ENCODE data around the gene UBE2J2.

The UBE2J2 gene

DNA sequence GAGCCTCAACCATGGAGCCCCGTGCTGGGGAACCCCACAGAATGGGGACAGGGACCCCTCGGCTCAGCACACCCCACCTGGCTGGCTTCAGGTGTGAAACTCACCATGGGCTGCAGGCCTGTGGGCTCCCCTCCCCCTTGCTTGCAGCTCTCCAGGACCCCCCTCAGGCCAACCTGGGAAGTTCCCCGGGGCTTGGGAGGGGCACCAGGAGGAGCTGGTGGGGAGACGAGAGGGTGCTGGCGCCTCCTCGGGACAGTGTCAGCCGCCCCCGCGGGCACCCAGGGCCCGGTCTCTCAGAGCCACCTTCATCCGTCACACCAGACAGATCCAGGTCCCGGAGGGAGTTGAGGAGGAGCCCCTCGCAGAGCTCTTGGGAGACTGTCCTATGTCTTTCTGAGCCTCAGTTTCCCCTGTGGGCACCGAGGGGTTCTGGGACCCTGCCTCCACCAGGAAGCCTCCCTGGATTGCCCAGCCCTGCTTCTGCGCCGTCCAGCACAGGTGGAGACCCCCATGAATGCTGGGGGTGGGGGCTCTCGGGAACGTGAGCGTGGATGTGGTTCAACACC is 66.6 kb downstream of the UBE2J2 start:
- Histone ChIP-seq H3K36me3 (no peaks in the 10 kb centered on the region), H3K4me1 (no peaks in the 10 kb centered on the region), H3K4me3 (ENCODE audit: low read depth, low read length) (no peak overlapping the region)

DNA sequence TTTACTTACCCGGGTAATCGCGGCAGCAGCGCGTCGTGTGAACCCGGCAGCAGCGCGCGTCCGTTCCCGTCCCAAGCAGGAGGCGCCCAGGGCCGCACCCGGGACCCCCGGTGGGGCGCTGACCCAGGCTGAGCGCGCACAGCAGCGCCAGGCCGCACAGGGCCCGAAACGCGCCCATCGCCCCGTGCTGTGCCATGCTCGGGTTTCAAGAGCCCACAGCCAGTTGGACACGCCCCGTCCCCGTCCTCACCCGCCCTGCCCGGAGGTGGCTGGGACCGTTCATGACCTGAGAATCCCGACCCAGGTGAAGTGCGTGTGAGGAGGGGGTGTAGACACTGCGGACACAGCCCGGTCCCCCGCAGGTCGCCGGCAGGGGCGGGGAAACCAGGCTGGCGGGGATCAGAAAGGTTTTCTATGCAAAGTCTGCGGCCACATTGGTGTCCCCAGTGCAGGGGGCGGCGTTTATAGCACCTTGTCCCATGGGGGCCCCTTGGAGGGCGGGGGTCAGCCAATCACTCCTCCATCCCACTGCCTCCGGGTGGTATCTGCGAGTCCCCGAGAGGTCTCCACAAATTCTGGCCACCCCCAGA is 67.2 kb downstream of the UBE2J2 start, which contains the start of gene TNFRSF18:
Gene TNFRSF18 (minus strand): TSS at position 217 of the 590 bp plus-strand sequence. CDS start 21 bp downstream, at position 196.
- Histone ChIP-seq H3K9me3 (no peaks in the 10 kb centered on the region), H3K4me3 (ENCODE audit: low read depth, low read length) (no peak within 1 kb of the TSS), H3K4me1 (no peaks in the 10 kb centered on the region), H3K27me3 (peaks cover 20% of the 10 kb centered on the region), H3K36me3 (no peaks in the 10 kb centered on the region)
- TF ChIP-seq, protein P1, sequence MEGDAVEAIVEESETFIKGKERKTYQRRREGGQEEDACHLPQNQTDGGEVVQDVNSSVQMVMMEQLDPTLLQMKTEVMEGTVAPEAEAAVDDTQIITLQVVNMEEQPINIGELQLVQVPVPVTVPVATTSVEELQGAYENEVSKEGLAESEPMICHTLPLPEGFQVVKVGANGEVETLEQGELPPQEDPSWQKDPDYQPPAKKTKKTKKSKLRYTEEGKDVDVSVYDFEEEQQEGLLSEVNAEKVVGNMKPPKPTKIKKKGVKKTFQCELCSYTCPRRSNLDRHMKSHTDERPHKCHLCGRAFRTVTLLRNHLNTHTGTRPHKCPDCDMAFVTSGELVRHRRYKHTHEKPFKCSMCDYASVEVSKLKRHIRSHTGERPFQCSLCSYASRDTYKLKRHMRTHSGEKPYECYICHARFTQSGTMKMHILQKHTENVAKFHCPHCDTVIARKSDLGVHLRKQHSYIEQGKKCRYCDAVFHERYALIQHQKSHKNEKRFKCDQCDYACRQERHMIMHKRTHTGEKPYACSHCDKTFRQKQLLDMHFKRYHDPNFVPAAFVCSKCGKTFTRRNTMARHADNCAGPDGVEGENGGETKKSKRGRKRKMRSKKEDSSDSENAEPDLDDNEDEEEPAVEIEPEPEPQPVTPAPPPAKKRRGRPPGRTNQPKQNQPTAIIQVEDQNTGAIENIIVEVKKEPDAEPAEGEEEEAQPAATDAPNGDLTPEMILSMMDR (IDR thresholded peaks at IDR 0.05; ENCODE audit: low read depth, low read length): no peak
- peak; percentile 11 for DNase-seq

More for the DNA sequence above, 66.6 kb downstream of the UBE2J2 start:
- H3K9me3 ChIP-seq: no peaks in the 10 kb centered on the region
- H3K27me3 ChIP-seq: peaks cover 20% of the 10 kb centered on the region
- TF ChIP-seq, protein P1 (IDR thresholded peaks at IDR 0.05; ENCODE audit: low read depth, low read length): no peak
- DNase-seq: peak; percentile 12

DNA sequence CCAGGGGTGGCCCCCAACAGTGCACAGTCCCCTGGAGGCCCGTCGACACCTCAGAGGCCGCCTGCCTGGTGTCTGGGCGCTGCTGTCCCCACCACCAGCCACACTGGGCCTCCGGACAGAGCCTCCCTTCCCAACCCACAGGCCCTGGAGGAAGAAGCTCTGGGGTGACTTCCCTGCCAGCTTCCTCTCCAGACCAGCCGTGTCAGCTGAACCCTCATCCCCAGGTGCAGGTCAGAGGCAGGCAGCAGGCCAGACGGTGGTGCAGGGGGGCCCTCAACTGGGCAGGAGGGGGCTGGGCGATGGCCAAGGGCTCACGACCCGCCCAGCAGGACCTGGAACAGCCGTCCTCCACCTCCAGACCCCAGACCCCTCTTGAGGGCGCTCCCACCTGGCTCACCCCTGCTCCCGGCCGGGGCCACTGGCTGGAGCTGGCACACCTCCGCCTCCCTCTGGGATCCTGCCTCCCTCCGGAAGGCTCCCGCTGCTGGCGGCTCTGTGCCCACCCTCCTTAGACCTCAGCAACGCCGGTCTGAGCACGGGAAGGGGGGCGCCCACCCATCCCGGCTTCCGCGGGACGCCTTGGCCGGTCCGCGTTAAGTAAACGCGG is 67.8 kb downstream of the UBE2J2 start:
- Histone ChIP-seq H3K9me3 (no peaks in the 10 kb centered on the region), H3K4me1 (no peaks in the 10 kb centered on the region), H3K27me3 (peaks cover 26% of the 10 kb centered on the region), H3K4me3 (ENCODE audit: low read depth, low read length) (no peak overlapping the region), H3K36me3 (no peaks in the 10 kb centered on the region)
- DNase-seq: peak; percentile 11
- TF ChIP-seq, protein P1 (IDR thresholded peaks at IDR 0.05; ENCODE audit: low read depth, low read length): no peak

DNA sequence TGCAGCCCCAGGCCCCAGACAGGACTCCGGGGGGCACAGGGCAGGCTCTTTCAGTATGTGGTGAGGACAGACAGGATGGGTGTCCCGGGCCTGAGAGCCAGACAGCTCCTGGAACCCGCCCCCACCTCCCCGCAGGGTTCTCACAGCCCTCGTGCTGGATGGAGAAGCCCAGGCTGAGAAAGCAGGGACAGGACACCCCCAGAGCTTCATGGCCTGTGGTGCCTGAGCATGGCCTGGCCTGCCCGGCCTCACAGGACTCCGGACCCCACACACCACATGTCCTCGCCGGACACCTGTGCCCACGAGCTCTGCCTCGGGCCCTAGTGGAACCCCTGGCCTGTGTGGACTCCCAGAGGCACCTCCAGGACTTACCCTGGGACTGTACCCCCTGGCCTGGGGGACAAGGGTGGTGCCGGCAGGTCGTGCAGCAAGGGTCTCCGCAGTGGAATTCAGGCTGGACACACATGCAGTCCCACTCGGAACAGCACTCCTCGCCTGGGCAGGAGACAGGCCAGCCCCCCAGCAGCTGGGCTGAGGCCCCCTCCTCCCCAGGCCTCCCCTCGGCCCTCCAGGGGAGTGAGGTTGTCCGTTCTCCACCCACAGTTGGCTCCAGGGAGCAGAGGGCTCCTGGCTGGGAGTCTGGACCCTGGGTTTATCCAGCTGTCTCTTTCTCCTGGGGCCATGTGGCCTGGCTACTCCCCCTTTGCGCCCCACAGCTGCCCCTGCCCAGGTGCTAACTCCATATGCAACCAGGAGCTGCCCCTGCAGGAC is 68.5 kb downstream of the UBE2J2 start:
- DNase-seq: peak; percentile 8
- Histone ChIP-seq H3K4me3 (ENCODE audit: low read depth, low read length) (no peak overlapping the region), H3K4me1 (no peaks in the 10 kb centered on the region), H3K9me3 (no peaks in the 10 kb centered on the region), H3K36me3 (no peaks in the 10 kb centered on the region), H3K27me3 (peaks cover 33% of the 10 kb centered on the region)
- TF ChIP-seq, protein P1 (IDR thresholded peaks at IDR 0.05; ENCODE audit: low read depth, low read length): no peak

DNA sequence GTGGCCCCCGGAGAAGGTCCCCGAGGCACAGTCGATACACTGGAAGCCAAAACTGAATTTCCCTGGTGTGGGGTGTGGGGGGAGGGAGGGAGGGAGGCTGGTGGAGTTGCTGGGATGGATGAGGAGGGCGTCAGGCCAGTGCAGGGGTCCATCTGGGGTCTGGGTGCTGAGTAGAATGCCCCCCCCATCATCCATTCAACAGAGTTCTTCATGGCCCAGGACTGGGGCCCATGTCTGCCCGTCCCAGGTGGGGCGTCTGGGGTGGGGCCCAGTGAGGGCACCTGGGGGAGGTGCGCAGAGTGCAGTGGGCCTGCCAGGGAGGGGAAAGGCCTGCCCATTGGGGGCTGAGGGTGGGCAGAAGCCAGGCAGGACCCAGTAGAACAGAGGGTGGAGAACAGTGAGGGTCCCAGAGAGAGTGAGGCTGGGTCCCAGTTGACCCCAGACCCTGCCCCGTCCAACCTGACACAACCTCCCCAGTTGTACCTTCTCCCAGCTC is 69.2 kb downstream of the UBE2J2 start:
- TF ChIP-seq, protein P1 (IDR thresholded peaks at IDR 0.05; ENCODE audit: low read depth, low read length): no peak
- Histone ChIP-seq H3K4me1 (no peaks in the 10 kb centered on the region), H3K27me3 (peaks cover 40% of the 10 kb centered on the region), H3K9me3 (no peaks in the 10 kb centered on the region), H3K36me3 (no peaks in the 10 kb centered on the region), H3K4me3 (ENCODE audit: low read depth, low read length) (no peak overlapping the region)
- DNase-seq: no peak

All from BE2C (cell line).